Subcutaneous adipose tissue (tissue), 4 donors: Measurements from ENCODE around the gene CHRM5. TPM values are rescaled to one million over a fixed set of nuclear protein-coding genes. Genes with fewer than 3 reads are reported as not detected.

ENCODE experiments used
- total RNA-seq, 4 donors: library from RNA; depleted of rRNA; stranded (reverse); fragments of >200 nt; gene quantifications; one replicate each; pipeline ENCODE4 v1.1.0, GENCODE V29; 2016
- TF ChIP-seq, protein P1 (sequence below): fragments of 450-650 bp; IDR thresholded peaks from one replicate; pipeline ENCODE4 v1.5.1; 2016; ENCODE audit warnings: low read depth, mild to moderate bottlenecking, control low read depth, antibody characterized with exemption, moderate library complexity

CHRM5 gene
- total RNA-seq, 4 donors from 2014 or later = not detected

DNA sequence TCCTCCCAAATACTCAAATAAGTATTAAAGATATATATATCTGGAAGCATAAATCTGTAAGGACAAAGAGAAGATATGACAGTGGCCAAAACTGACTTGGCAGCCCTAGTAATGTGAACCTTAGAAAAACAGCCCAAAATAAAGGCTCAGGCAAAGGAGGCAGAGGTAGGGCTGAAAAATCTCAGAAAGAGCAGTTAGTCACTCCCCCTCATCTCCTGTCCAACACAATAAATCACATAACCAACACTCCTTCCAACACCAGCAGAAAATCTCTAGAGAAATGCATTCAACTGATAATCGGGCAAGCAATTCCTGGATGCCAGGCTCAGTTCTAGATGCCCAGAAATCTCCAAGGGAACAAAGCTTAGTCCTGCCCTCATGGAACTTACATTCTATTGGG lies 22.1 kb upstream of the CHRM5 start:
- TF ChIP-seq, protein P1, sequence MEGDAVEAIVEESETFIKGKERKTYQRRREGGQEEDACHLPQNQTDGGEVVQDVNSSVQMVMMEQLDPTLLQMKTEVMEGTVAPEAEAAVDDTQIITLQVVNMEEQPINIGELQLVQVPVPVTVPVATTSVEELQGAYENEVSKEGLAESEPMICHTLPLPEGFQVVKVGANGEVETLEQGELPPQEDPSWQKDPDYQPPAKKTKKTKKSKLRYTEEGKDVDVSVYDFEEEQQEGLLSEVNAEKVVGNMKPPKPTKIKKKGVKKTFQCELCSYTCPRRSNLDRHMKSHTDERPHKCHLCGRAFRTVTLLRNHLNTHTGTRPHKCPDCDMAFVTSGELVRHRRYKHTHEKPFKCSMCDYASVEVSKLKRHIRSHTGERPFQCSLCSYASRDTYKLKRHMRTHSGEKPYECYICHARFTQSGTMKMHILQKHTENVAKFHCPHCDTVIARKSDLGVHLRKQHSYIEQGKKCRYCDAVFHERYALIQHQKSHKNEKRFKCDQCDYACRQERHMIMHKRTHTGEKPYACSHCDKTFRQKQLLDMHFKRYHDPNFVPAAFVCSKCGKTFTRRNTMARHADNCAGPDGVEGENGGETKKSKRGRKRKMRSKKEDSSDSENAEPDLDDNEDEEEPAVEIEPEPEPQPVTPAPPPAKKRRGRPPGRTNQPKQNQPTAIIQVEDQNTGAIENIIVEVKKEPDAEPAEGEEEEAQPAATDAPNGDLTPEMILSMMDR = no peak

GRCh38 chr15:33955945-33956344 lies 12.4 kb upstream of the CHRM5 start:
- TF ChIP-seq, protein P1 = no peak

- TF ChIP-seq, protein P1 = no peak
These were observed 11.9 kb upstream of the CHRM5 start for GRCh38 chr15:33956397-33956796.

DNA sequence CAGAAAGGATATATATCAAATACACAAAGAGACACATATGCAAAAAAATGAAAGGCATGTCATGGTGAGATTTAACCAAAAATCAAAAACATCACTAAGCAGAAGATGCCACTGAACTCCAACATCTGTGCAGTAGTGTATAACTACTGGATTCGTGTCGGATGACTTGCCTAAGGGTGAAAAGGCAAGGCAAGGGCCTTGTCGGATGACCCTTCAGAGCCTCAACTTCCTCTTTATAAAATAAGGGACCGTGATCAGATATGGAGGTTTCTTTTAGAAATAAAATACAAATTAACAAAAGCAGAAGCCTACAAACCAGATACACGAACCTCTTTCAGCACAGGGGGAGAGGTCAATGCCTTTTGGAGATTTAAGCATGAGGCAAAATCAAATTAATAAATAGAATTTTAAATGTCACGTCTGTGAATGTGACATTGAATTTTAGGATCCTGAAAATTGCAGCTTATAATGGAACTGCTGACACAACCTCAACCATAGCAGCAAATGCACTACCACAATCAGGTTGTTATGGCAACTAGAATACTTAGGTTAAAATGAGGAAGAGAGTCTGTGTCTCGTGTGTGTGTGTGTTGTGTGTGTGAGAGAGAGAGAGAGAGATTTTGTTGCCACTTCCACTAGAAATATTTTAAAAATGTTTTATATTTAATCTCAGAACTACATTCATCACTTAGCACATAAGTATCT lies 8.3 kb upstream of the CHRM5 start:
- TF ChIP-seq, protein P1 = no peak

DNA sequence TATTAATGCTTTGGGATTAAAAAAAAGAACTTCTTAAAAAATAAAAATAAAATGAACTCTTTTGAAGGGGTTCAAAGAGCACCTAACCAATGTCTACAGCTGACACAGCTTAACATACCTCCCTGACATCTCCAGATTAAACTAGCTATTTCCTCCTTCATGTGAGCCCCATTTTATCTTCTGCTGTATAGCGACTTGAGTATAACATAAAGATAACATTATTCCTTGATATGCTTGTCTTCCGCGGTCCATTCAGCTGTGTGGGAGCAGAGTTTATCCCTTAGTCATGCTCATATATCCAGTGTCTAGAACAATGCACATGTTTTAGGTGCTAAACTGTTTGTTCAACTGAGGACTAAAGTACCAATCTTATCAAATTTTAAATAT lies 7.8 kb upstream of the CHRM5 start:
- TF ChIP-seq, protein P1 = no peak

DNA sequence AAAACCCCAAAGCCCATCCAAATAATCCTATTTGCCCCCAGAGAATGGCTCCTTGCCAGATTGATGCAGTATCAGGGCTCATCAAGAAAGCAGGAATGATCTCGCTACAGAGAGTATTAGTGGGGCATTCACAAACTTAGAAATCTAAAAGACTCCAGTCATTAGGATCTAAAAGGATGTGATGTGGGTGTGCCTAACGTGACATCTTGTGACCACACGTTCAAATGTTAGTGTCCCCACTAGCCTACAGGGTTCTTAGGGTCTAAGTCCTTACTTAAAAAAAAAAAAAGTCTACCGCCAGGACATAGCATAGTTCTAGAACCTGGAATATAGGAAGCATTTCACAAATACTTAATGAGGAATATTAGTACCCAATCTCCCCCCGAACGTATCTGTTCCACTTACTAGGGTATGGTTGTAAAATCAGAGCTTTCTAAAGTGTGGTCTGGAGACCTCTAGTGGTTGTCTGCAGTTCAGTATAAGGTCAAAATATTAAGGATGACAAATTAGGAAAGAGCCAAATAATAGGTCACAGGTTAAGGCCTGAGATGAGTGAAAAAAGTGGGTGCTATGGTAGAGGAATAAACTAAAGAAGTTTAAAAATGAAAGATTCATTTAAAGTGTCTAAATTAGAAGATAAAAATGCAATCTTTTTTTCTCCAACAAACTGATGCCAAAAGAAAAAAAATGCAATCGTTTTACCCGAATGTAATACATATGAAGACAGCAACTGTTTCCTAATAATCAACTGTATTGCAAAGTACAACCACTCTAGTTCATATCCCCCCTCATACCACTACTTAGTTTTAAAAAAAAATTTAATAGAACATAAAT lies 4.2 kb upstream of the CHRM5 start:
- TF ChIP-seq, protein P1 = no peak

GRCh38 chr15:33964665-33965040 lies 3.6 kb upstream of the CHRM5 start:
- TF ChIP-seq, protein P1 = no peak
